Measurements from ENCODE around the gene LMOD3.

GRCh38 chr3:69082361-69082760 is 40.0 kb downstream of the LMOD3 start:
- TF ChIP-seq CTCF (conservative IDR thresholded peaks at IDR 0.05; ENCODE audit: low read depth, low read length) (no peak), POLR2A (IDR thresholded peaks at IDR 0.05; ENCODE audit: low read depth, low read length) (no peak), RFX5 (IDR thresholded peaks at IDR 0.05; ENCODE audit: low read depth, low read length) (no peak), USF2 (IDR thresholded peaks at IDR 0.05; ENCODE audit: low read depth, low read length) (no peak)
